Measurements from ENCODE around the gene MAP7. TPM values are rescaled to one million over a fixed set of nuclear protein-coding genes. Genes with fewer than 3 reads are reported as not detected.
"Not testable (repeated sequence)": the region's sequence is repeated elsewhere in the genome, so short reads cannot be mapped to it uniquely, and the experiment has no call there.

The MAP7 gene
- total and polyA plus RNA-seq, 5 donors = 0.79 to 2.5 (median 1.6) TPM

DNA sequence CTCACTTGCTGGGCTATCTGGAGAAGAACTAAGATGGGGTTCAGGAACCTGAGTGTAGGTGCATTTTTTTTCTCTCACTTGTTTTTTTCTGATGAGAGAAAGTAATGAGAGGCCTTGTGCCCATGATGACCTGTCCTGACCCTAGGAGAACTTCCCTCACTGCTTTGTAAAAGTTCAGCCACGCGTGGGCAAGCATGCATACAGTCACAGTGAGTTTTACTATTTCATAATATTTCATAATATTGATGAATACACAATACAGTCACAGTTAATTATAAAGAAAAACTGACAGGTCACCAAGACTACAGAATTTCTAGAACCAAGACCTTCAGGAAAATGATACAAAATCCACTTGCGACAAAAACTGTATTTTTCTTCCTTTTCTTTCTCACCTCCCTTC lies 111.8 kb downstream of the MAP7 start:
- ATAC-seq = no peak

DNA sequence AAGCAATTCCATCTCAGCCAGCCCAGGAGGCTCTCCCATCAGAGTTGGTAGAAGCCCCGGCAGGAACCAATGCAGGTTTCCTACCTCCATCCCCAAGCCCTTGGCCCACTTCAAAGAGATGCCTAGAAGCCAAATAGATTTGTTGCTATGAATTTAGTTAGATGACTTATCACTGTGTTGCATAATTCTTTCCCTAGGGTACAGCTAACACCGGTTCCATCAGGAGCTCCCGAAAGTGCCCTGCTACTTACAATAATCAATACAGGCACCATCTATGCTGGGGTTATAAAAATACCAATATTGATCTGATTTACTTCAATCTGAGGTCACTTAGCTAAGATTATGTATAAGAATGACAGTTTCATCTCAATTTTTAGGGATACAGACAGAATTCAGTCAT lies 113.0 kb downstream of the MAP7 start:
- Histone ChIP-seq H3K9me3 (ENCODE audit: control insufficient read depth, low read length) (no peaks in the 10 kb centered on the region), H3K27me3 (ENCODE audit: control insufficient read depth, insufficient read depth) (no peaks in the 10 kb centered on the region), H3K4me3 (ENCODE audit: low read length) (no peak overlapping the region), H3K4me1 (ENCODE audit: control insufficient read depth, insufficient read depth, low read length) (no peaks in the 10 kb centered on the region), H3K27ac (ENCODE audit: low read length) (no peak overlapping the region)
- WGBS = 86% methylated on average over 3 of the region's 3 CpGs
- DNase-seq = no peak
- ATAC-seq = no peak
- intact Hi-C loops (cut with DNase I) = no loop called here

More for the DNA sequence above, 111.8 kb downstream of the MAP7 start:
- H3K27me3 ChIP-seq (ENCODE audit: control insufficient read depth, insufficient read depth) = no peaks in the 10 kb centered on the region
- no peak for DNase-seq
- intact Hi-C loops (cut with DNase I) = no loop called here
- no peak overlapping the region for H3K4me3 ChIP-seq (ENCODE audit: low read length)
- H3K4me1 ChIP-seq (ENCODE audit: control insufficient read depth, insufficient read depth, low read length) = no peaks in the 10 kb centered on the region
- H3K27ac ChIP-seq (ENCODE audit: low read length) = no peak overlapping the region
- H3K9me3 ChIP-seq (ENCODE audit: control insufficient read depth, low read length) = no peaks in the 10 kb centered on the region
- WGBS = 68% methylated on average over 3 of the region's 3 CpGs

DNA sequence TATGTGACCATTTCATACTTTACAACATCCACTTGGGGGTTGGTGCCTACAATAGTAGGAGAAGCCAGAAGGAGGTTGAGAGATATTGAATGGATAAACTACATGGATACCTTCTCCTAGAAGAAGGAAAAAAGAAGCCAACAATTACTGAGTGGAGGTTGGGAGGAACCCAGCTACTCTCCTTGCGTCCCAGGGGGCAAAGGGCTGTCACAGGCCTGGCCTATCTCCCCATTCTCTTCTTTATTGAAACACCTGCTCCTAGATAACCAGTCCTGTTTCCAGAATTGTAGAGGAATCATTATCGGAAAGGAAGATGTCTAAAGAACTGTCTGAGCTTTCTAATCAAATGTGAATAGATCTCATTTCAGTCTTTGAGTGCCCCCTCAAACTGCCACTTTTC lies 115.1 kb downstream of the MAP7 start:
- Histone ChIP-seq H3K27me3 (ENCODE audit: control insufficient read depth, insufficient read depth) (no peaks in the 10 kb centered on the region), H3K4me3 (ENCODE audit: low read length) (no peak overlapping the region), H3K4me1 (ENCODE audit: control insufficient read depth, insufficient read depth, low read length) (no peaks in the 10 kb centered on the region), H3K27ac (ENCODE audit: low read length) (no peak overlapping the region), H3K9me3 (ENCODE audit: control insufficient read depth, low read length) (no peaks in the 10 kb centered on the region)
- intact Hi-C loops (cut with DNase I) = no loop called here
- 81% methylated on average over 2 of the region's 2 CpGs for WGBS
- ATAC-seq = no peak
- no peak for DNase-seq

DNA sequence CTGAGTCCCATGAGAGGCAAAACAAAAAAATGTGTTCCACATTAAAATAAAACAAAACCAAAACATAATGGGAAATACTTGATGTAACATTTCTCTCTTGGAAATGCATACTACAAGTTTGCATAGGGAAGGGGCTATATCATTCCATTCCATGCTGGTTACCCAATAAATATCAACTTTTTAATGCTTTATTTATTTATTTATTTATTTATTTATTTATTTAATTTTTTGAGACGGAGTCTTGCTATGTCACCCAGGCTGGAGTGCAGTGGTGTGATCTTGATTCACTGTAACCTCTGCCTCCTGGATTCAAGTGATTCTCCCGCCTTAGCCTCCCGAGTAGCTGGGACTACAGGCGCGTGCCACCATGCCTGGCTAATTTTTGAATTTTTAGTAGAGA lies 118.9 kb downstream of the MAP7 start:
- DNase-seq; H3K4me1 ChIP-seq (ENCODE audit: control insufficient read depth, insufficient read depth, low read length); H3K4me3 ChIP-seq (ENCODE audit: low read length); ATAC-seq; H3K27me3 ChIP-seq (ENCODE audit: control insufficient read depth, insufficient read depth); H3K27ac ChIP-seq (ENCODE audit: low read length); intact Hi-C loops (cut with DNase I); H3K9me3 ChIP-seq (ENCODE audit: control insufficient read depth, low read length): not testable (repeated sequence)
- WGBS = 96% methylated on average over 5 of the region's 5 CpGs

DNA sequence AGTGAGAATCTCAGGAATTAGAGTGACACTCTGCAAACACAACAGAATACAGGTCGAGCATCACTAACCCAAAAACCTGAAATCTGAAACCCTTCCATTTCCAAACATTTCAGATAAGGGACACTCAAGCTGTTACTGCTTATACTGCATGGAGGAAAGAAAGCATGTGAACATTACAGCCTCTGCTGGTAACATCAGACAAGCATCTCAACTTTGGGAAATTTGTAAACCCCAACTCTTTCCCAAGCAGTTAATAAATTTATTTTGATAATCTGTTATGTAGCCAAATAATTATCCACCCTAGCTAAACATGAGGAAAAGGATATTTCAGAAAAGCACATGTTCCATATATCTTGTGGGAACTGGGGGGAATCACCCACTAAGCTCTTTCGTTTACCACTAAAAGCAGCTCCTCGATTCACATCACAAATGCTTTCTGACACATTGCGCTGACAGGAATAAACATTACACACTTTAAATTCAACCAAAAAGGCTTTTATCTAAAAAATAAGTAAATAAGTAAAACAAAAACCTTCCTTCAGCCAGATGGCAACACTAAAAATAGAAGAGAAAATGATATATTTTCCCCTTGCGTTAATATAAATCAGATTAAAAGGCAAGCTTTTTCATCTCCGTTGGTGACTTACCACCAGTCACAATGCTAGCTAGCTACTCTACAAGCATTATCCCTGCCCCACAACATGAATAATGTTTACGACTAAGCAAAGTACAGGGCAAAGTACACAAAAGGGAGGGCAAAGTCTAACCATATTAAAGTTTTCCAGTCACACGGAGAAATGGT lies 120.8 kb downstream of the MAP7 start:
- H3K4me1 ChIP-seq (ENCODE audit: control insufficient read depth, insufficient read depth, low read length) = no peaks in the 10 kb centered on the region
- 49% methylated on average over 8 of the region's 8 CpGs for WGBS

DNA sequence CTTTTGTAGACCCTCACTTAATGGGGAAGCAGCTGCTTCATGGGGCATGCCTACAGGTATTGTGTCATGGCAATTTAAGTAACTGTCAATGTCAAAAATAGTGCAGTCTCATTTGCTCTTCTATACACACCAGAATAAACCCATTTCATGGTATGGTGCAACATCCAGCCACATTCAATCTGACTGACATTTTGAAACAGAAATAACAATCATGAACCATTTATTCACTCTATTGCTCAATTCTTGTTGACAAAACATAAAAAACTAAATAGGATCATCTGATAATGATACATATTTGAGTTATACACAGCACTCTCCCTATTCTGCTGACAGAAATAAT lies 122.9 kb downstream of the MAP7 start:
- no peak overlapping the region for H3K27ac ChIP-seq (ENCODE audit: low read length)
- no peaks in the 10 kb centered on the region for H3K4me1 ChIP-seq (ENCODE audit: control insufficient read depth, insufficient read depth, low read length)
- intact Hi-C loops (cut with DNase I) = no loop called here
- H3K27me3 ChIP-seq (ENCODE audit: control insufficient read depth, insufficient read depth) = no peaks in the 10 kb centered on the region
- H3K4me3 ChIP-seq (ENCODE audit: low read length) = no peak overlapping the region
- DNase-seq = no peak
- ATAC-seq = no peak
- H3K9me3 ChIP-seq (ENCODE audit: control insufficient read depth, low read length) = no peaks in the 10 kb centered on the region

More for the DNA sequence above, 120.8 kb downstream of the MAP7 start:
- H3K9me3 ChIP-seq (ENCODE audit: control insufficient read depth, low read length) = no peaks in the 10 kb centered on the region
- DNase-seq (no peak), ATAC-seq (no peak)
- intact Hi-C loops (cut with DNase I) = no loop called here
- no peak overlapping the region for H3K4me3 ChIP-seq (ENCODE audit: low read length)
- no peak overlapping the region for H3K27ac ChIP-seq (ENCODE audit: low read length)
- H3K27me3 ChIP-seq (ENCODE audit: control insufficient read depth, insufficient read depth) = no peaks in the 10 kb centered on the region

DNA sequence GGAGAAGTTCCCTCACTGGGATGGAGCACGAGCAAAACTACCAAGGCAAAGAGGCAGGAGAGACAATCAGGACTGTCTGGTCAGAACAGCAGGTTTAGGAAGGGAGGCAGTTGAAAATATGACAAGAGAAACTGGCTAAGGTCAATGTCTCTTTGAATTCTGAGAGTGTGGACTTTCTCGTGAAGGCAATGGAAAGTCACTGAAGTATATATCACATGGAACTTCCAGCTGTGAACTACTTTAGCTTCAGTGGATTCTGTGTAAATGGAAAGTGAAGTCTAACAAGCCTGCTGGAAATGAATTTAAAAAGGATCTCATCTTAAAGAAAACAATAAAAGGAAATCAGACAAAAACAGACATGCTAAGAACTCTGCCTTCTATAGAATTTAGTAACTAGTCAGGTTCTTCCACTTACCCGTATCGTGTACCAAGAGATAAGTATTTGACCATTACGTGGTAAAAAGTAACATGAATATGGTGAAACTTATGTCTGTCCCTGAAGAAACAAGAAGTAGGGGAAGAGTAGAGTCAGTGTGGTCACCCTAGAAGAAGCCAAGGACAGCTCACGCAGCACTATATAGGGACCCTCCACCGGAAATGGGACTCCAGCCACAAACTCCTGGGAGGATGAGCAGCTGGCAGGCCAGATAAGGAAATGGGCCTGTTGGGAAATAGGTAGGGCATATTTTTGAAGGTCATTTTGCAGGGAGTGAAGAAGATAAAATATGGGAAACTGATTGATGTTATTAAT lies 123.4 kb downstream of the MAP7 start:
- Histone ChIP-seq H3K27ac (ENCODE audit: low read length) (no peak overlapping the region), H3K27me3 (ENCODE audit: control insufficient read depth, insufficient read depth) (no peaks in the 10 kb centered on the region), H3K9me3 (ENCODE audit: control insufficient read depth, low read length) (no peaks in the 10 kb centered on the region), H3K4me1 (ENCODE audit: control insufficient read depth, insufficient read depth, low read length) (no peaks in the 10 kb centered on the region), H3K4me3 (ENCODE audit: low read length) (no peak overlapping the region)
- intact Hi-C loops (cut with DNase I) = no loop called here
- ATAC-seq (no peak), DNase-seq (no peak)
- 68% methylated on average over 7 of the region's 7 CpGs for WGBS

DNA sequence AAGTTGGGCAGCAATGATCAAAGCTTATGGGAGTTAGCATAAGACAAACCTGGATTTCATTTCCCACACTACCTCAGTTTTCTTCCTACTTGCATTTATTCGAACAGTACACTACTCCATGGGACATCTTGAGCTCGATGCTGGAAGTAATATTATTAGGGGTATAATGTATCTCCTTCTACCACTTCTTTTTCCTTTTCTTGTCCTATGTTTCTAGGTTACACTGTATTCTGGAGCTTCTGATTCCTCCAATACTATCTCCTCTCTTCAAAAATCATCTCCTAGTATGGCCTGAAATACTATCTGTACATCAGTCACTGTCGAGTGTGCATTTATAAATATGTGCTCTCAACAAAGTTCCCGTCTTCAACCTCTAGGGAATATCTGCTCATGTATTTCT lies 124.4 kb downstream of the MAP7 start:
- no peaks in the 10 kb centered on the region for H3K27me3 ChIP-seq (ENCODE audit: control insufficient read depth, insufficient read depth)
- H3K27ac ChIP-seq (ENCODE audit: low read length) = no peak overlapping the region
- H3K4me3 ChIP-seq (ENCODE audit: low read length) = no peak overlapping the region
- intact Hi-C loops (cut with DNase I) = no loop called here
- no peak for ATAC-seq
- H3K9me3 ChIP-seq (ENCODE audit: control insufficient read depth, low read length) = no peaks in the 10 kb centered on the region
- no peaks in the 10 kb centered on the region for H3K4me1 ChIP-seq (ENCODE audit: control insufficient read depth, insufficient read depth, low read length)
- WGBS = 83% methylated on average over 4 of the region's 4 CpGs
- DNase-seq = no peak

DNA sequence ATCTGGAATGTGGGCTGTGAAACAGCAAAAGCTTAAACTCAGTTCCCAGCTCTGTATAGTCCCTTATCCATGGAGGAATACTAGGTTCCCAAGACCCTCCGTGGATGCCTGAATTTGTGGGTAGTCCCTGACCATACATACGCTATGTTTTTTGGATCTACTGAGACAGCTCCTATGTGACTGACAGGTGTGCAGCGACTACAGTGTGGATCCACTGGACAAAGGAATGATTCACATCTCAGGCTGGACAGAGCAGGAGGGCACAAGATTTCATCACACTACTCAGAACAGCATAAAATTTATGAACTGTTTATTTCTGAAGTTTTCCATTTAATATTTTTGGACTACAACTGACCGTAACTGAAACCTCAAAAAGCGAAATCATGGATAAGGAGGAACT lies 125.3 kb downstream of the MAP7 start:
- intact Hi-C loops (cut with DNase I) = no loop called here
- Histone ChIP-seq H3K9me3 (ENCODE audit: control insufficient read depth, low read length) (no peaks in the 10 kb centered on the region), H3K4me1 (ENCODE audit: control insufficient read depth, insufficient read depth, low read length) (no peaks in the 10 kb centered on the region), H3K27me3 (ENCODE audit: control insufficient read depth, insufficient read depth) (no peaks in the 10 kb centered on the region), H3K27ac (ENCODE audit: low read length) (no peak overlapping the region), H3K4me3 (ENCODE audit: low read length) (no peak overlapping the region)
- no peak for ATAC-seq
- DNase-seq = no peak
- WGBS = 91% methylated on average over 5 of the region's 5 CpGs

DNA sequence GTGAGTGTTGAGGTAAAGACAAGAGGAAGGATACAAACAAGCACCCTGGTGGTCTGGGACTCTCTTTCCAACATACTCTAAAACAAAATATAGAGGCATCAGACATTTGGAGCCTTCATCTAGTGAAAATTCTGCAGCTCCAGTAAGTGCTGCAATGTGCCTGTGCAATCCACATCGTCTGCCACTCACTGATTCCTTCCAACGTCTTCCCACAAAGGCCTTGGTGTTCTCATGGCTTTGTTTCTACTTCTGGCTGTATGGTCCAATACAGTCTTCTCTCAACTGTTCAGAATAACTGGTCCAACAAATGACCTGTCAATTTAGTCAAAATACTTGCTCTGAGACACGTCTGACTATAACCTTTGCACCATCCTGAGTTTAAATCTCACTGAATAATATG lies 125.8 kb downstream of the MAP7 start:
- DNase-seq (no peak), ATAC-seq (no peak)
- no peaks in the 10 kb centered on the region for H3K9me3 ChIP-seq (ENCODE audit: control insufficient read depth, low read length)
- no peak overlapping the region for H3K27ac ChIP-seq (ENCODE audit: low read length)
- WGBS = 61% methylated on average over 3 of the region's 3 CpGs
- H3K4me1 ChIP-seq (ENCODE audit: control insufficient read depth, insufficient read depth, low read length) = no peaks in the 10 kb centered on the region
- intact Hi-C loops (cut with DNase I) = no loop called here
- H3K27me3 ChIP-seq (ENCODE audit: control insufficient read depth, insufficient read depth) = no peaks in the 10 kb centered on the region
- H3K4me3 ChIP-seq (ENCODE audit: low read length) = no peak overlapping the region

DNA sequence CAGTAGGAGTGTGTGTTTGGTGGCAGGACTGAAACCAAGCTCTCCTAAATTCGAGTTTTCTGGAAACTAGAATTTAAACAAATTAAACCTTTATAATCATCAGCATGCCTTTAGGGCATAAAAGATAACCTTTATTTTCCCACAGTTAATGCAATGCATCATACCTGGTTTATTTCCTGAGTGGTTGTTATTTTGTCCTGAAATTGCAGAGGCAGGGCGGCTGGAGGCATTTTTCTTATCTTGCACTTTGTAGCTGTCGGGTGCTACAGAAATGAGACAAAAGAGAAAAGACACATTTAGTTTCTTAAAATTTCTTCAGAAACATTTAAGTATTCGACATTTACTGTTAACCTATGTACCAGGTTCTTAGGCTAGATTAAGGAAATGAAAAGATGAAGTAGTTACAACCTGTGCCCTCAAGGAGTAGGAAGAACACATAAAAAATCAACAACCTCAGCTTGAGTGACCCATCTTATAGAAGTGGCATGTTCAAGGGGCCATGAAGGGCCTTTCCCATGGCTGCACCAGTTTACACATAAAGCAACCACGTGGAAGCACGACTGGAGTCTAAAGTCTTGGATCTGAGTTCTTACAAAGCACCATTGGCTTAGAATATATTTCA lies 128.6 kb downstream of the MAP7 start:
- ATAC-seq = no peak
- 82% methylated on average over 6 of the region's 6 CpGs for WGBS

More for the DNA sequence above, 128.6 kb downstream of the MAP7 start:
- Histone ChIP-seq H3K9me3 (ENCODE audit: control insufficient read depth, low read length) (no peaks in the 10 kb centered on the region), H3K27me3 (ENCODE audit: control insufficient read depth, insufficient read depth) (no peaks in the 10 kb centered on the region), H3K4me1 (ENCODE audit: control insufficient read depth, insufficient read depth, low read length) (no peaks in the 10 kb centered on the region), H3K4me3 (ENCODE audit: low read length) (no peak overlapping the region), H3K27ac (ENCODE audit: low read length) (no peak overlapping the region)
- intact Hi-C loops (cut with DNase I) = no loop called here
- no peak for DNase-seq

All from right cardiac atrium (tissue), 5 donors.